HG03139 (cell line): ENCODE data around the gene DENND1C.
A peak's percentile ranks its signal among the peaks of the same experiment; 100 is the strongest.

Experiments used
- ATAC-seq: cut with Tn5 transposase; IDR thresholded peaks from one replicate; pipeline ENCODE4 v1.9.1; 2021; ENCODE audit not compliant: unreplicated experiment

DENND1C gene, protein sequence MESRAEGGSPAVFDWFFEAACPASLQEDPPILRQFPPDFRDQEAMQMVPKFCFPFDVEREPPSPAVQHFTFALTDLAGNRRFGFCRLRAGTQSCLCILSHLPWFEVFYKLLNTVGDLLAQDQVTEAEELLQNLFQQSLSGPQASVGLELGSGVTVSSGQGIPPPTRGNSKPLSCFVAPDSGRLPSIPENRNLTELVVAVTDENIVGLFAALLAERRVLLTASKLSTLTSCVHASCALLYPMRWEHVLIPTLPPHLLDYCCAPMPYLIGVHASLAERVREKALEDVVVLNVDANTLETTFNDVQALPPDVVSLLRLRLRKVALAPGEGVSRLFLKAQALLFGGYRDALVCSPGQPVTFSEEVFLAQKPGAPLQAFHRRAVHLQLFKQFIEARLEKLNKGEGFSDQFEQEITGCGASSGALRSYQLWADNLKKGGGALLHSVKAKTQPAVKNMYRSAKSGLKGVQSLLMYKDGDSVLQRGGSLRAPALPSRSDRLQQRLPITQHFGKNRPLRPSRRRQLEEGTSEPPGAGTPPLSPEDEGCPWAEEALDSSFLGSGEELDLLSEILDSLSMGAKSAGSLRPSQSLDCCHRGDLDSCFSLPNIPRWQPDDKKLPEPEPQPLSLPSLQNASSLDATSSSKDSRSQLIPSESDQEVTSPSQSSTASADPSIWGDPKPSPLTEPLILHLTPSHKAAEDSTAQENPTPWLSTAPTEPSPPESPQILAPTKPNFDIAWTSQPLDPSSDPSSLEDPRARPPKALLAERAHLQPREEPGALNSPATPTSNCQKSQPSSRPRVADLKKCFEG

GRCh38 chr19:6481541-6482342 is at the start of gene DENND1C:
DENND1C (minus strand) TSS chr19:6481787; CDS start chr19:6481695, 92 bp downstream.
- peak; percentile 67 for ATAC-seq

GRCh38 chr19:6530386-6531162 is 49.0 kb upstream of the DENND1C start, which contains the start of gene TNFSF9:
TNFSF9 (plus strand) TSS chr19:6531026; CDS start chr19:6531037, 11 bp downstream.
- ATAC-seq = no peak

GRCh38 chr19:6529937-6530385 is 48.4 kb upstream of the DENND1C start:
- ATAC-seq = no peak

DNA sequence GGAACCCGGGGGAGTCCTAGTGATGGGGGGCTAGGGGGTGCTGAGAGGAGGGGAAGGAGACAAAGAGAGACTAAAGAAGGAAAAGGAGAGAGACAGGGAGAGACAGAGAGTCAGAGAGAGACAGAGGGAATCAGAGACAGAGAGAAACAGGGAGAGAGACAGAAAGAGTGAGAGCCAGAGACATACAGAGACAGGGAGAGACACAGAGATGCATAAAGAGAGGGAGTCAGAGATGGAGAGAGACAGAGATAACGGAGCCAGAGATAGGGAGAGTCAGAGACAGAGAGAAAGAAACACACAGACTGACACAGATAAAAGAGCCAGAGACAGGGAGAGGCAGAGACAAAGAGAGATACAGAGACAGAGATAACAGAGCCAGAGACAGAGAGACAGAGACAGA is 47.8 kb upstream of the DENND1C start:
- no peak for ATAC-seq

DNA sequence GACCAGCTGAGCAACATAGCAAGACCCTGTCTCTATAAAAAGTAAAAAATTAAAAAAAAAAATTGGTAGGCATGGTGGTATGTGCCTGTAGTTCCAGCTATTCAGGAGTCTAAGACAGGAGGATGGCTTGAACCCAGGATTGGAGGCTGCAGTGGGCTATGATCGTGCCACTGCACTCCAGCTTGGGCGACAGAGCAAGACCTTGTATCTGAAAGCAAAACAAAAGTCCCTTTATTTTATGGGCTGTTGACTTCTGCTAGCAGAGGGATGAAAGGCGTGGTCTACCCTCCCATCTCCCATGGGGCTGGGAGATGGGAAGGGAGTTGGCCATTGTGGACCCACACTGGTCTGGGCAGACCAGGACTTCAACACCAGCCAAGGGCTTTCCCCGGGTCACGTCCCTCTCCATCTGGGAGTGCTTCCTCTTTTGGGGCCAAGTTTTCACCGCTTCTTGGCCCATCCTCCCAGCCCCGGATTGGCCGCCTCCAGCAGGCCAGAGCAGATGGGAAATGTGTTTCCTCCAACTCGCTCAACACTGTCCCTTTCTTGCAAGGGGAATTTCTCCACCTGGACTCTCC is 47.0 kb upstream of the DENND1C start:
- peak; percentile 21 for ATAC-seq

- peak; percentile 32 for ATAC-seq
Measured at GRCh38 chr19:6527893-6528543, 46.4 kb upstream of the DENND1C start.

GRCh38 chr19:6524311-6524710 is 42.7 kb upstream of the DENND1C start:
- no peak for ATAC-seq

- no peak for ATAC-seq
Measured at GRCh38 chr19:6522712-6523111, 41.1 kb upstream of the DENND1C start.

DNA sequence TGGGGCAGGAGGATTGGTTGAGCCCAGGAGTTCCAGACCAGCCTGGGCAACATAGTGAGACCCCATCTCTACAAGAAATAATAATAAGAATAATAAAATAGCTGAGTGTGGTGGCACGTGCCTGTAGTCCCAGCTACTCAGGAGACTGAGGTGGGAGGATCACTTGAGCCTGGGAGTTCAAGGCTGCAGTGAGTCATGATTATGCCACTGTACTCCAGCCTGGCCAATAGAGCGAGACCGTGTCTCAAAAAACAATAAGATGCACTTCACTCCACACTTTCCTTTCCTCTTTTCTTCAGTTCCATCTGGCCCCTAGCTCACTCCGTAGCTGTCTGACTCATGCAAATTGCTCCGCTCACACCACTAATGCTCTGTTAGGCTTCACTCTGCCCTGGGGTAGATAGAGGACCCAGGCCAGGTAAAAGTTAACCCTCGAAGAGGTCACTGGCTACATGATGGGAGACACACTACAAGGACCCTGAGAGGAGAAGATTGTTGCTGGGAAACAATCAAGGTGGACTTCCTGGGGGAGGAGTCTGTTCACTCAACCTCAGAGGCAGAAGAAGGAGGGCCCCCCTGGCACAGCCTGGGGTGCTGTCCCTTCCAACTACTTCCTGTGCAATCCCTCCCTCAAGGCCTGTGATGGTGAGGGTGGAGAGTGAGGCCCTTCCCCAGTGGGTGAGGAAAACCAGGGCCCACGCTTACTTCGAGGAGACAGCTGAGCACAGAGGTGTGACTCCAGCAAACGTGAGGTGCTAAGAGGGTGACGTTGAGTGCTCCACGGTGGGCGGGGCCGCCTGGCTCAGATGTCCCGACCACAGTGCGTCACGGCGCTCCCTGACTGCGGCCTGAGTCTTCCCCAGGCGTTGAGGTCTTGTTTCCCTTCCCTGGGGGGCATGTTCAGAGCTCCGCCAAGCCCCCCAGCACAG is 40.4 kb upstream of the DENND1C start:
- ATAC-seq = peak; percentile 40

DNA sequence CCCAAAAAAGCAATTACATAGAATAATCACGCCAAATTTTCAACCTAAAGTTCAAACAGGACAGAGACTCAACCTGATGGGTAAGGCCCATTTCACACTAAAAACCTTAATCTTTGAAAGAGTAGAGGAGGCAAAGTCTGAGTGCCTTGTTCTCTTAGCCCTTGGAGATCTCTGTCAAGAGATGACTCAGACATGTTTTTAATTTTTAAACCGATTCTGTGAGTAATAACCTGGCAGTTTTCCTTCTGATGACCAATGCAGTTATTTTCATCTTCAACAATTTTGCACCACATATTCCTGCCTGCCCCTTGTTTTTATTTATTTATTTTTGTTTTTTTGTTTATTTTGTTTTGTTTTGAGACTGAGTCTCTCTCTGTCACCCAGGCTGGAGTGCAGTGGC is 37.7 kb upstream of the DENND1C start:
- no peak for ATAC-seq

DNA sequence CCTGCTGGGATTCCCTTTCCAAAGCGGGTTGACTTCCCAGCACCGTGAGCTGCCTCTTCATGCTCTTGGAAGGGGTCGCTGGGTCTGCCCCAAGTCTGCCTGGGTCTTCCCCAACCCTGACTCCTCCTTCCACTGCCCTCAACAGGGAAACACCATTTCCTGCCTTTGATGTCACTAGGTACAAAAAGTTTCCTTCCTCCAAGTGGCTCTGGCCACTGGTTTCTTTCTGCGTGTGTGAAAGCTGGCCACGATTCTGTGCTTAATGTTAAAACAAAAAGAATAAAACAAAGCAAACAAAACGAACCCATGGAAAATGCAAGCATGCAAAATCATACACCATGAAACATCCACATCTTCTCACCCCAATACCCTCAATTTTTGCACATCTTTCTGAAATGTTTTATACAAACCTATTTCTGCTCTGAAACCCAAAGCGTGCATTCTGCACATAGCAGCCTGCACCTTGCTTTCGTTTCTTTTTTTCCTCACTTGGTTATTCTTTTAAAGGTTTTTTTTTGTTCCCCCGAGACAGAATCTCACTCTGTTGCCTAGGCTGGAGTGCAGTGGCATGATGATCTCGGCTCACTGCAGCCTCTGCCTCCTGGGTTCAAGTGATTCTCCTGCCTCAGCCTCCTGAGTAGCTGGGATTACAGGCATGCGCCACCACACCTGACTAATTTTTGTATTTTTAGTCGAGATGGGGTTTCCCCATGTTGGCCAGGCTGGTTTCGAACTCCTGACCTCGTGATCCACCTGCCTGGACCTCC is 36.7 kb upstream of the DENND1C start:
- ATAC-seq = no peak

- ATAC-seq = no peak
Measured at GRCh38 chr19:6516659-6517291, 35.2 kb upstream of the DENND1C start.

GRCh38 chr19:6516018-6516658 is 34.6 kb upstream of the DENND1C start:
- ATAC-seq = peak; percentile 42

DNA sequence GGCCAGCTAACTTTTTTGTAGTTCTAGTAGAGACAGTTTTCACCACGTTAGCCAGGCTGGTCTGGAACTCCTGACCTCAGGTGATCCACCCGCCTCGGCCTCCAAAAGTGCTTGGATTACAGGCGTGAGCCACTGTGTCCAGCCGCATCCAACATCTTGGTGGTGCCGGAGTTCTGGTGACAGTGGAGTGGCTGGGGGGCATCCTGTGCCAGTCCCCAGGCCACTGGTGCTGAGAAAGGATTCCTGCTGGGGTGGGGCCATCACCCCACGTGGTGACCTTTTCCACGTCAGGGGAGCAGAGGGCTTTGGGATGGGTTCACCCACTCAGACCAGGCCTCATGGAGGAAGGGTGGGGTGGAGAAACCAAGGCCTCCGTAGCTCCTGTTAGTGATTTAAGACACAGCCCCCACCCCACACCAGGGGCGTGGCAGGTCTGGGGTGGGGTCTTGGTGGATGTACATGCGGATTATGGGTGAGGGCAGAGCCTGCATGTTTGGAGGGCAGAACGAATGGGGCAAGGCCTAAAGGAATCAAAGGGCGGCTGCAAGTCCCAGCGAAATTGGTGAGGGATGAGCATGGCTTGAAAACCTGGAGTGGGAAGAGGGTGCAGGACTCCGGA is 33.4 kb upstream of the DENND1C start:
- no peak for ATAC-seq

DNA sequence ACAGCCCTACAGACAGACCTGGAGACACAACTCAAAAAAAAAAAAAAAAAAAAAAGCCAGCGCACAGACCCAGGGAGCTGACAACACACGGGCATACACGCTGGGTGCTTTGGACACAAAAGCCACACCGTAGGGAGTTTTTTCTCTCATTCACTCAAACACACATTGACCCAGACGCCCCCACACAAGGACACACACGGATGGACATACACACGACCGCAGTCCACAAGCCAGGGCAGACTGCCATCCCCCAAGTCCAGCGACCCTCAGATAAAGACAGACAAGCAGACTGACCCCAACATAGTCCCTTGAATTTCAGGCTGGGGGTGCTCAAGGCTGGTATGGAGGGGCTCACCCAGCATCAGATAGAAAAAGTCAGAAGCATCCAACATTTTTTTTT is 32.5 kb upstream of the DENND1C start:
- ATAC-seq = no peak

- ATAC-seq = no peak
Measured at GRCh38 chr19:6510618-6511017, 29.0 kb upstream of the DENND1C start.
